ENCODE results near the gene COPS3. TPM values are rescaled to one million over a fixed set of nuclear protein-coding genes. Genes with fewer than 3 reads are reported as not detected.

Gene COPS3
- total RNA-seq, 2 donors from 2014 or later, result 52.6 to 79.6 TPM

GRCh38 chr17:17224137-17224536 lies 56.9 kb downstream of the COPS3 start:
- H3K4me3 ChIP-seq, result no peak overlapping the region
- DNase-seq (ENCODE audit: low spot score), result no peak
- WGBS, result 81% methylated on average over 8 of the region's 8 CpGs

GRCh38 chr17:17223736-17224135 lies 57.3 kb downstream of the COPS3 start:
- Histone ChIP-seq H3K9me3 (no peaks in the 10 kb centered on the region), H3K27me3 (replicated peaks; ENCODE audit: insufficient read depth) (no peaks in the 10 kb centered on the region), H3K4me3 (no peak overlapping the region), H3K4me1 (replicated peaks) (peaks cover 11% of the 10 kb centered on the region), H3K36me3 (peaks cover 10 to 62% of the 10 kb centered on the region in 2 donors), H3K27ac (no peak overlapping the region)
- no peak for DNase-seq (ENCODE audit: low spot score)
- 96% methylated on average over 16 of the region's 16 CpGs for WGBS
- intact Hi-C loops (cut with DNase I), result no loop called here
- TF ChIP-seq CTCF (IDR thresholded peaks at IDR 0.05), result no peak
- TF ChIP-seq POLR2A (IDR thresholded peaks at IDR 0.05), result no peak
- TF ChIP-seq POLR2AphosphoS5 (IDR thresholded peaks at IDR 0.05), result no peak

More at GRCh38 chr17:17224137-17224536, 56.9 kb downstream of the COPS3 start:
- H3K27me3 ChIP-seq (replicated peaks; ENCODE audit: insufficient read depth), result no peaks in the 10 kb centered on the region
- TF ChIP-seq POLR2AphosphoS5 (IDR thresholded peaks at IDR 0.05) (no peak), POLR2A (IDR thresholded peaks at IDR 0.05) (no peak), CTCF (IDR thresholded peaks at IDR 0.05) (no peak)
- no peak overlapping the region for H3K27ac ChIP-seq
- peaks cover 15% of the 10 kb centered on the region for H3K4me1 ChIP-seq (replicated peaks)
- H3K9me3 ChIP-seq, result no peaks in the 10 kb centered on the region
- intact Hi-C loops (cut with DNase I), result no loop called here
- peaks cover 6 to 58% of the 10 kb centered on the region in 2 donors for H3K36me3 ChIP-seq

GRCh38 chr17:17221329-17221728 lies 59.7 kb downstream of the COPS3 start:
- H3K4me1 ChIP-seq (replicated peaks), result no peaks in the 10 kb centered on the region
- TF ChIP-seq POLR2AphosphoS5 (IDR thresholded peaks at IDR 0.05) (no peak), POLR2A (IDR thresholded peaks at IDR 0.05) (no peak), CTCF (IDR thresholded peaks at IDR 0.05) (no peak)
- H3K9me3 ChIP-seq, result no peaks in the 10 kb centered on the region
- peaks cover 13 to 76% of the 10 kb centered on the region in 2 donors for H3K36me3 ChIP-seq
- 86% methylated on average over 22 of the region's 22 CpGs for WGBS
- intact Hi-C loops (cut with DNase I), result no loop called here
- H3K27me3 ChIP-seq (replicated peaks; ENCODE audit: insufficient read depth), result no peaks in the 10 kb centered on the region
- no peak overlapping the region for H3K27ac ChIP-seq
- no peak overlapping the region for H3K4me3 ChIP-seq
- no peak for DNase-seq (ENCODE audit: low spot score)

GRCh38 chr17:17220529-17220928 lies 60.5 kb downstream of the COPS3 start:
- Histone ChIP-seq H3K36me3 (peaks cover 13 to 76% of the 10 kb centered on the region in 2 donors), H3K4me1 (replicated peaks) (no peaks in the 10 kb centered on the region), H3K27me3 (replicated peaks; ENCODE audit: insufficient read depth) (no peaks in the 10 kb centered on the region), H3K27ac (no peak overlapping the region), H3K9me3 (no peaks in the 10 kb centered on the region), H3K4me3 (no peak overlapping the region)
- TF ChIP-seq POLR2A (IDR thresholded peaks at IDR 0.05) (no peak), POLR2AphosphoS5 (IDR thresholded peaks at IDR 0.05) (no peak), CTCF (IDR thresholded peaks at IDR 0.05) (no peak)
- DNase-seq (ENCODE audit: low spot score), result no peak
- WGBS, result 78% methylated on average over 8 of the region's 8 CpGs
- intact Hi-C loops (cut with DNase I), result no loop called here

- Histone ChIP-seq H3K27ac (no peak overlapping the region), H3K27me3 (replicated peaks; ENCODE audit: insufficient read depth) (no peaks in the 10 kb centered on the region), H3K36me3 (peaks cover 19 to 64% of the 10 kb centered on the region in 2 donors), H3K4me1 (replicated peaks) (no peaks in the 10 kb centered on the region), H3K9me3 (no peaks in the 10 kb centered on the region), H3K4me3 (no peak overlapping the region)
- no peak for DNase-seq (ENCODE audit: low spot score)
- TF ChIP-seq POLR2A (IDR thresholded peaks at IDR 0.05) (no peak), CTCF (IDR thresholded peaks at IDR 0.05) (no peak), POLR2AphosphoS5 (IDR thresholded peaks at IDR 0.05) (no peak)
- WGBS, result 42% methylated on average over 3 of the region's 3 CpGs
- intact Hi-C loops (cut with DNase I), result no loop called here
These were observed 63.1 kb downstream of the COPS3 start for GRCh38 chr17:17217995-17218394.
